GM10248 (cell line): ENCODE results near the gene MKX.

Experiments
- CTCF ChIA-PET: fragments of 300-600 bp; sonication (Branson Sonifier 250); formaldehyde crosslinking; extraction: SDS; loops from one replicate; lab custom pipeline; 2021; ENCODE audit warnings: antibody characterized with exemption; lab: Yijun Ruan, JAX
- POLR2A ChIA-PET: fragments of 350-650 bp; sonication (Branson Sonifier 250); formaldehyde crosslinking; extraction: SDS; loops from one replicate; lab custom pipeline; 2020; ENCODE audit warnings: antibody characterized with exemption; lab: Yijun Ruan, JAX
- DNase-seq: peaks from one replicate; pipeline ENCODE4 v3.0.0; 2012; ENCODE audit errors: extremely low spot score
- TF ChIP-seq, protein P1 (sequence below): IDR thresholded peaks from 2 replicates; pipeline ENCODE4 v1.5.1; 2012; ENCODE audit warnings: mild to moderate bottlenecking, low read depth; ENCODE audit errors: extremely low read depth, missing control alignments, control extremely low read depth

Gene MKX

DNA sequence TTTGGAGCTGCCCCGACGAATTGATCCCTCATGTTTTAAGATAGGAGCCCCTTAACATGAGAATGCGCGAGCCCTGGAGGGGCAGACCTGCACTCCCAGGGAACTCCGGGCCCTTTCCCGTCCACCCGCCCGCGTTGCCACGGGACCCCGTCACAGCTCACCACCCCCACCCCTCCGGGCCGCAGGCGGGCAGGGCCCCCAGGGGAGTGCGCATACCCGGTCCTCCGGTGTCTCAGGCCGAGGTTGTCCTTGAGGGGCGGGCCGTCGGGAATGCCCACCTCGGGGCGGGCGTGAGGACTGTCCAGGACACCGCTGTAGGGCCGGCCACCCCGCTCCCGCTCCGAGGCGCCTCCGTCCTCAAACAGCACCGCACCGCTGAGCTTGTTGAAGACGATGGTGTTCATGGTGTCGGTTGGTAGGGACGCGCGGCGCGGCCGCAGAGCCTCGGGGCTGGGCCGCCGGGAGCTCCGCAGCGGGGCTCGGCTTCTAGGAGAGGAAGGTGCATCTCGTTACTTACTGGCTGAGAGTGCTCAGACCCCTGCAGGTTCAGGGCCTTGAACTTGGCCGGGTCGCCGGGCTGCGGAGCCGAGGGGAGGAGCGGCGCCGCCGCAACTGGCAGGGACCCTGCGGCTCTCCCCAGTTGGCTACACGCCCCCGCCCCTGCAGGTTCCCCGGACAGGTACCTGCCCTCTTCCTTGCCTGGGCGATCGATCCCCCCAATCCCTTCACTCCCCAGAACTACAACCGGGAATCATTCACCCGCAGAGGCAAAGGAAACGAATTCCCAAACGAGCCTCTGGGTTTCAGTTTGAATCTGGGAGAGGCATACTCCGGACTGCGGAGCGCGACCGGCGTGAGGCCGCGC, 2.4 kb downstream of the MKX start:
- TF ChIP-seq, protein P1, sequence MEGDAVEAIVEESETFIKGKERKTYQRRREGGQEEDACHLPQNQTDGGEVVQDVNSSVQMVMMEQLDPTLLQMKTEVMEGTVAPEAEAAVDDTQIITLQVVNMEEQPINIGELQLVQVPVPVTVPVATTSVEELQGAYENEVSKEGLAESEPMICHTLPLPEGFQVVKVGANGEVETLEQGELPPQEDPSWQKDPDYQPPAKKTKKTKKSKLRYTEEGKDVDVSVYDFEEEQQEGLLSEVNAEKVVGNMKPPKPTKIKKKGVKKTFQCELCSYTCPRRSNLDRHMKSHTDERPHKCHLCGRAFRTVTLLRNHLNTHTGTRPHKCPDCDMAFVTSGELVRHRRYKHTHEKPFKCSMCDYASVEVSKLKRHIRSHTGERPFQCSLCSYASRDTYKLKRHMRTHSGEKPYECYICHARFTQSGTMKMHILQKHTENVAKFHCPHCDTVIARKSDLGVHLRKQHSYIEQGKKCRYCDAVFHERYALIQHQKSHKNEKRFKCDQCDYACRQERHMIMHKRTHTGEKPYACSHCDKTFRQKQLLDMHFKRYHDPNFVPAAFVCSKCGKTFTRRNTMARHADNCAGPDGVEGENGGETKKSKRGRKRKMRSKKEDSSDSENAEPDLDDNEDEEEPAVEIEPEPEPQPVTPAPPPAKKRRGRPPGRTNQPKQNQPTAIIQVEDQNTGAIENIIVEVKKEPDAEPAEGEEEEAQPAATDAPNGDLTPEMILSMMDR: no peak
- CTCF ChIA-PET: interaction anchor here (1.1 to 1.6 kb wide), 4 partner anchors 16 to 651 kb away, joined by 3 to 9 read pairs (median 4); no protein-coding TSS in a partner anchor
- POLR2A ChIA-PET: no interaction called here
- DNase-seq: peak; percentile 11

DNA sequence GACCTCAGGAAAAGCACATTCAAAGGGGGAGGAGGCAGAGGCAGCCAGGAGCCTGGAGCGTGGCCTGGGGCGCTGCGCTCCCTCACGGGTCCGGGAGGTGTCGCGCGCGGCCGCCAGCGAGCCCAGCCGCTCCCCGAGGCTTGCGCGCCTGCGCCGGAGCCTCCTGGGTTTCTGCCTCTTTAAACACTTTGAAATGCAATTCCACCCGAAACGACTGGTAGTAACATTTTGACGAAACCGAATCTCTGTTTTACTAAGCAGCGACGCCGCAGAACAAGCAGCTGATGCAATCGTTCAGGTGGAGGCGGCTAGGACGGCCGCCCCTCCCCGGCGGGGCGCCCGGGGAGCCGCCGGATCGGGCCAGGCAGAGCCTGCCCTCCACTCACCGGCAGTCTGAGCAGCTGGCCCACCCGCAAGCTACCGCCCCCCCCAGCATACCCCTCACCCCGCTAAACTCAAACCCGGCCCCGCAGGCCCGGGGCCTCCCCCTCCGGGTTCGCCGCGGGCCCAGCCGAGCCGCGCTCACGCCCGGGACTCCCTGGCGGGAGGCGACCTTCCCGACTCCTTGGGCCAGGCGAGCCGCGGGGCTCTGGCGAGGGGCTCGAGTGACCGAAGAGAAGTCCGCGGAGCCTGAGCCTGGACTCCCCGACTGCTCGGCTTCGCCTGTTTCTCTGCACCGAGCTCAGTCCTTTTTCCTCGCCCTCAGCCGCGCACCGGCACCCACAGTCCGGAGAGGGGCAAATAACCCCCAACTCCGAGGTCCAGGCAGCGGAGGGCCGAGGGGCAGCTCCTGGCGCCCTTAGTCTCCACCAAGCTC, 3.2 kb downstream of the MKX start:
- POLR2A ChIA-PET: no interaction called here

DNA sequence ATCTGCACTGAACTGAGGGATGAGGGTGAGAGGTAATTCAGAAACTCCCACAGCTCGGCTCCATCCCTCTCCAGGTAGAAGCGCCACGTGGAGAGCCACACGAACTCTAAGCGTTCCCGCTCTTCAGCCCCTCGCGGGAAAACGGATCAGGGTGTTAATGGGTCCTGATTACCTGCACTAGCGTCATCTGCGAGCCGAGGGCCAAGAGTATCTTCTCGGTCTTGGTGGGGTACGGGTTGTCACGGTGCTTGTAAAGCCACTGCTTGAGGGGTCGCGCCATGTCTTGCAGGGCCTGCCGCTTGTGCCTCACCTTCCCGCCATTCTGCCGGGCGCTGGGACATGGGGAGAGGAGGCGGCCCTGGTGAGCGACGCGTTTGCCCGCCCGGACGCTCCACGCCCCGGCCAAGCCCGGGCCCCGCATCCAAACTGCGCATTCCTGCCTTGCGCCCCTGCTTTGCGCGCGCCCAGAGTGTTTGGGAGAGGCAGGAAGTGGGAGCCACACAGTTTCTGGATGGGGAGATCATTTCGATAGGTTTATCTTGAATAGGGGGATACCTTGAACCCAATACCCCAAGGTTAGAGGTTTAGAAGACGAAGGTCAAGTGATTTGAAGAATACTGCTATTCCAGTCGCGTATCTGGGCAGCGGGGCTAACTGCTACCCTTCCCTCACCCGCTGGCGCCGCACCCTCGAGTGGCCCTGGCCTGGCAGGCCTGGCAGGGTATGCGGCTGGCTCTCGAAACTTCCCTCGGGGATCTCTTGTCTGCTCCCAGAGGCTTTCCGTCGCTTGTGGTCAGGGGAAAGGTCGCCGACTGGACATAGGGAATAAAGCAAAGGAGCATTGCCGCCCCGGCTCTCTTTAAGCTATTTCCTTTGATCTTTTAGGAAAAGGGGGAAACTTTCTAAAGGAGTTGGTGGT, 4.2 kb downstream of the MKX start:
- TF ChIP-seq, protein P1: no peak
- ChIA-PET CTCF (interaction anchor here (0.8 to 1.6 kb wide), 7 partner anchors 14 to 652 kb away, joined by 3 to 9 read pairs (median 3); no protein-coding TSS in a partner anchor), POLR2A (no interaction called here)
- DNase-seq: peak; percentile 10

More for the DNA sequence above, 3.2 kb downstream of the MKX start:
- CTCF ChIA-PET: interaction anchor here (0.9 to 1.6 kb wide), 6 partner anchors 15 to 651 kb away, joined by 3 to 9 read pairs (median 3); no protein-coding TSS in a partner anchor
- DNase-seq: peak; percentile 85
- TF ChIP-seq, protein P1: peak; percentile 66

DNA sequence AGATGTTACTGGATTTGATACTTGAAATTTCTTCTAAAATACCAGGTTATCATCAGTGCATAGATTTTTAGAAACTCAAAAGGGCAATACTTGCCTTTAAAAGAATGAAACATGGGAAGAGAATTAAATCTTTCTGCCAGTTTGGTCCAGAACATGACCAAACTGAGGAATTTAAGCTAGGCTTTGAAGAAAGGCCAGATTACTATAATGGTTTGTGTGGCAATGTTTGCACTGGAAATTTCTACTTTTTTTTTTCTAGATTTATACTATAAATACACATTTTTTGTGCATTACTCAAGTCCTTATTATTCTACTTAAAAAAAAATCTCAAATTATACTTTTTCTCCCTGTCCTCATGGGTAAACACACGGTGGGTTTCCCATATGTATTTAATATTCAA, 9.2 kb downstream of the MKX start:
- TF ChIP-seq, protein P1: no peak
- CTCF ChIA-PET: interaction anchor here (1.1 kb wide), 2 partner anchors 8 to 97 kb away, joined by 3 to 5 read pairs; no protein-coding TSS in a partner anchor
- POLR2A ChIA-PET: no interaction called here
- no peak for DNase-seq

DNA sequence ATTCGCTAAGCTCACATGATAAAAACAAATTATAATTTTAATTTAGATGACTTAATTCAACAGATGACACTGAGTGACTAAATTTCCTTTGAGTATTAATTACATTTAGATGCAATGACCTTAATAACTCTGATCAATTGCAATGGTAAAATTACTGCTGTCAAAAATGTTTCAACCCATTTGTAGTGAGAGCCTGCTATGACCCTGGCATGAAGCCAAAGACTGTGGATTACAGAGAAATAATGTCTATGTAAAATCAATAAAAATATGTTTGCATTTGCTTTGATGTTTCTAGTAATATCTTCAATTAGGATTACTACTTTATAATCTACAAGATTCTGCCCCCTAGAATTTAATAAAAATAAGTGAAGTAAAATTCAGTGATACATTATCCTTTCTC, 15.6 kb downstream of the MKX start:
- CTCF ChIA-PET: no interaction called here
- POLR2A ChIA-PET: no interaction called here
- TF ChIP-seq, protein P1: no peak

More for the DNA sequence above, 15.6 kb downstream of the MKX start:
- no peak for DNase-seq
